NOMO-1 treated with DMSO at 0.1 percent for 48 hours (cell line): ENCODE data around the gene NT5DC3.

Experiments
- DNase-seq: peaks from one replicate; lab custom pipeline; 2025; ENCODE audit not compliant: unreplicated experiment; lab: John Stamatoyannopoulos, UW

The NT5DC3 gene

GRCh38 chr12:103756443-103756842 is 84.6 kb downstream of the NT5DC3 start:
- DNase-seq, result no peak

GRCh38 chr12:103755425-103755824 is 85.6 kb downstream of the NT5DC3 start:
- DNase-seq, result no peak

- no peak for DNase-seq
Observed at GRCh38 chr12:103751600-103751999, 89.4 kb downstream of the NT5DC3 start.

- DNase-seq, result no peak
Observed at GRCh38 chr12:103751171-103751570, 89.9 kb downstream of the NT5DC3 start.

GRCh38 chr12:103748875-103749274 is 92.2 kb downstream of the NT5DC3 start:
- DNase-seq, result no peak

- no peak for DNase-seq
Observed at GRCh38 chr12:103748002-103748401, 93.0 kb downstream of the NT5DC3 start.

GRCh38 chr12:103745962-103746361 is 95.1 kb downstream of the NT5DC3 start:
- no peak for DNase-seq

GRCh38 chr12:103743788-103744187 is 97.2 kb downstream of the NT5DC3 start:
- DNase-seq, result no peak

- no peak for DNase-seq
Observed at GRCh38 chr12:103742349-103742932, 98.6 kb downstream of the NT5DC3 start.

- no peak for DNase-seq
Observed at GRCh38 chr12:103737881-103738280, 103.2 kb downstream of the NT5DC3 start.

- no peak for DNase-seq
Observed at GRCh38 chr12:103736572-103736971, 104.5 kb downstream of the NT5DC3 start.

- DNase-seq, result no peak
Observed at GRCh38 chr12:103735291-103735690, 105.7 kb downstream of the NT5DC3 start.

- DNase-seq, result no peak
Observed at GRCh38 chr12:103734863-103735262, 106.2 kb downstream of the NT5DC3 start.

GRCh38 chr12:103731539-103731938 is 109.5 kb downstream of the NT5DC3 start:
- no peak for DNase-seq

- DNase-seq, result no peak
Observed at GRCh38 chr12:103729499-103729898, 111.5 kb downstream of the NT5DC3 start.

- DNase-seq, result no peak
Observed at GRCh38 chr12:103728323-103728722, 112.7 kb downstream of the NT5DC3 start.

GRCh38 chr12:103727638-103728037 is 113.4 kb downstream of the NT5DC3 start:
- DNase-seq, result no peak

- no peak for DNase-seq
Observed at GRCh38 chr12:103725398-103725797, 115.6 kb downstream of the NT5DC3 start.
